GM21529 (cell line): ENCODE results near the gene RAP1GAP.

Experiments used
- ATAC-seq: cut with Tn5 transposase; IDR thresholded peaks from one replicate; pipeline ENCODE4 v1.9.1; 2021; ENCODE audit not compliant: unreplicated experiment

The RAP1GAP gene

GRCh38 chr1:21630571-21631343, 38.4 kb downstream of the RAP1GAP start:
- no peak for ATAC-seq

- no peak for ATAC-seq
Measured at GRCh38 chr1:21629971-21630370, 39.2 kb downstream of the RAP1GAP start.

DNA sequence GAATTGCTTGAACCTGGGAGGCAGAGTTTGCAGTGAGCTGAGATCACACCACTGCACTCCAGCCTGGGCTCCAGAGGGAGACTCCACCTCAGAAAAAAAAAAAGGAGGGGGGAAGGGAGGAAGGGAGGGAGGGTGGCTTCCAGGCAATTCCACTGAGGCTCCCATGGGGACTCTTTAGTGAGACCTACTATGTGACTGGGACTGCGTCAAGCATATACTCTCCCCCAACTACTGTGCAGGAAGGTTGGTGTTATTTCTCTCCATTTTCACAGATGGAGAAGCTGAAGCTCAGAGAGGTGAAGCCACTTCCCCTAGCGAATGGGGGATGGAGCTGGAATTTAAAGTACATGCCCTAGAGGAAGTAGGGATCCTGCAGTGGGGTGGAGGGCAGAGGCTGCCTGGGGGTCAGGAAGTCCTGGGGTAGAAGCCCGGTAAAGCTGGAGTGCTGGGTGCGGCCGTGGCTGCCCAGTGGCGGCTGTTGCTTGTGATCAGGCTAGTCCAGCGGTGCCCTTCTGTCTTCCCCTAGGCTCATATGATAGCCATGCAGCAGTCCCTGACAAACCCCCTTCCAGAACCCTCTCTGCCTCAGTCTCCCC, 40.3 kb downstream of the RAP1GAP start:
- ATAC-seq = no peak

GRCh38 chr1:21626921-21627339, 42.2 kb downstream of the RAP1GAP start:
- no peak for ATAC-seq

- no peak for ATAC-seq
Measured at GRCh38 chr1:21625390-21626190, 43.6 kb downstream of the RAP1GAP start.

DNA sequence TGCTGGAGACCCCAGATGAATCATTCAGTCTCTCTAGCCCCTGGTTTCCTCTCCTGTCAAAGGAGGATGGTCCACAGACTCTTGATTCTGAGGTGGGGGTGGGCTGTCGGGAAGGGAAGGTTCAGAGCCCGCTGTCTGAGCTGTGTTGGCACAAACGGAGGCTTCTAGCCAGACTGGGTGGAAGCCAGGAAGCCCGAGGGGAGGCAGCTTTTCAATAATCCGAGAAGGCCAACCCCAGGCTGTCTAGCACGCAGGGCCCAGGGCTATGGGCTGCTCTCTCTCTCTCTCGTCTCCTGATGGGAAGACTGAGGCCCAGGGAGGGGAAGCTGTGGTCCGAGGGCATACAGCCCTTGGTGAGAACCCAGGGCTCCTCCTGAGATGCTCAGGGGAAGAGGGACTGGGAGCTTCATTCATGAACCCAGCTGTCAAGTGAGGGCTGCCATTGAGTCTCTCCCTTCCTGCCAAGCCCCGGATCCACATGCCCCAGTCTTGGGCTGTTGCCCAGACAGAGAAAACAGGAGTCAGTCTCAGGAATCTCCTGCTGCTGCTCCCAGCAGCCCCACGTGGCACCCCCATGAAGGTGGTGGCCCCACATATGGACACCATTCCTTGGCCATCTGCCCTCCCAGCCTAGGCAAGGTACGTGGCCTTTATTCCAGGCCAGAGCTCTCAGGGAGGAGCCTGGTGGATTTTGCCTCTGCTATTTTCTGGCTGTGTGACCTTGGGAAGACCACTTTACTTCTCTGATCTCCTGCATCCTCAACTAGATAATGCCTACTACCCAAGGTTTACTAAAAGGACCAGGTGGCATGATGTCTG, 44.4 kb downstream of the RAP1GAP start:
- no peak for ATAC-seq

DNA sequence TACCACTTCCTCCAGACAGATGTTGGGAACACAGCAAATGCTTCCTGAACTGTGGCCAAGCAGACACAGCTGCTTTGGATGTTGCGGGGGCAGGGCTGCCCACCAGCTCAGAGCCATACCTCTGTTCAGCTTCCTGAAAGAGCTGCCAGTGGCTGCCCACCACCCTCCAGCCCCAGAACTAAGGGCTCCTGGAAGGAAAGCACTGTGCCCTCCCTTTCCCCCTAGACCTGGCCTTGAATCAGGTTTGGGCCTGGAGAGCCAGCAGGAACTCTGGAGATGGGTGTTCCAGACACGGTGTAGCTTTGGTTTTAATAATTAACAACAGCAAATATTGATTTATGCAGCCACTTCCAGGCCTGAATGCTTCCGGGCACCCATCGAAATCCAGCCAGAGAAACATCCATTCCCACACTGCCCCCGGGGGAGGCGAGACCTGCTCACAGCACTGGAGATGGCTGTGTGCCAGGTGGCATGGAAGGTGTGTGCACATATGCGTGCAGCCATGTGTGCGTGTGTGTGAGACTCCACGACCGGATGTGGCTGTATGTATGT, 45.7 kb downstream of the RAP1GAP start:
- no peak for ATAC-seq

GRCh38 chr1:21622466-21623315, 46.5 kb downstream of the RAP1GAP start:
- ATAC-seq = no peak

DNA sequence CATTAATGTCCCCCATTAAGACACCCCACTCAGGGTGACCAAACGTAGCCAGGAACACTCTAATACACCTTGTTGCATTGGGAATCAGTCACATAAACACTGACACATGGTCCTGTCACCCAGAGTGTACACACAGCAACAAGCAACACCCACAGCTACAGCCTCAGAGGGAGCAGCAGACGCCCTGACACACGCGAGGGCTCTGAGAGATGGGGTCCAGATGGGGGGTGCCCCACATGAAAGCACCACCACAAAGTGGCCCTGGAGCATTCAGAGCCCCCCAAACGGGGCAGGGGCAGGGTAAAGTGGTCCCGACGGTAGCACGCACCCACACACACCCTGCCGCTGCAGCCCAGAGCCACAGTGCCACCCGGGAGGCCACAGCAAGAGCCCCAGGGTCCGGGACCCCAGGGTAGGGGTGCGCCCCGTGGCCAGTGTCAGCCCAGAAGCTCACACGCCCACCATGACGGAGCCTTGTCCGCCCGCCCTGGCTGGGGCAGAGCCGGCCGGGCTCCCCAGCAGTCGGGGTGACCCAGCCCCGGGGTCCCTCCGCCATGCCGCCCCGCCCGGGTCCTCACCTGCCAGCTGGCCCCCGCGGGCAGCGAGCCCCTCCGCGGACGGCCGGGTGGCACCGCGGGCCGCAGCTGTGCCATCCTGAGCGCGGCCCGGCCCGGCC, 47.3 kb downstream of the RAP1GAP start:
- ATAC-seq = no peak

GRCh38 chr1:21621051-21621450, 48.1 kb downstream of the RAP1GAP start:
- no peak for ATAC-seq

- ATAC-seq = no peak
Measured at GRCh38 chr1:21620496-21620895, 48.7 kb downstream of the RAP1GAP start.

- ATAC-seq = no peak
Measured at GRCh38 chr1:21620011-21620410, 49.1 kb downstream of the RAP1GAP start.

DNA sequence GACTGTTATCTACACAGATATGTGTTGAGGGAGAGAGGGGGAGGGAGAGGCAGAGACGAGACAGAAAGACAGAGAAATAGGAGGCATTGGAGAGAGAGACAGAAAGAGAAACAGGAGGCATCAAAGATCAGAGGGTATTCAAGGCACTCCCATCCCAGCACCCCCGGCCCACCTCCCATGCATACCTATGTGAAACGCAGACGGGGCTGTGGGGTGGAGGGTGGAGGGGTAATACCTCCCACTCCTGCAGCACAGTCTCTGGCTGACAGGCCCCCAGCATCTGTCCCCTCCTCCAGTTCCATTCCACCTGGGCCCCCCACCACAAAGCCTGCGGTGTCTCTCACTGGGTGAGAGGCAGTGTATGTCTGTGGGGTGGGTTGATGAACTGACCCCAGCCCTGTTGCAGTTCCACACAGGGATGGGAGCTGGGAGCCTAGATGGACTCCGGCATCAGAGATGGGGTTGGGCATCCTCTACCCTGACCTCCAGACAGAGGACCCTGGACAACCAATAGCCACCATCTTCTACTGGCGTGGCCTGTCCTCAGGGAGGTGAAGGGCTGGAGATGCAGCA, 49.7 kb downstream of the RAP1GAP start:
- no peak for ATAC-seq

GRCh38 chr1:21618561-21619374, 50.4 kb downstream of the RAP1GAP start:
- no peak for ATAC-seq

DNA sequence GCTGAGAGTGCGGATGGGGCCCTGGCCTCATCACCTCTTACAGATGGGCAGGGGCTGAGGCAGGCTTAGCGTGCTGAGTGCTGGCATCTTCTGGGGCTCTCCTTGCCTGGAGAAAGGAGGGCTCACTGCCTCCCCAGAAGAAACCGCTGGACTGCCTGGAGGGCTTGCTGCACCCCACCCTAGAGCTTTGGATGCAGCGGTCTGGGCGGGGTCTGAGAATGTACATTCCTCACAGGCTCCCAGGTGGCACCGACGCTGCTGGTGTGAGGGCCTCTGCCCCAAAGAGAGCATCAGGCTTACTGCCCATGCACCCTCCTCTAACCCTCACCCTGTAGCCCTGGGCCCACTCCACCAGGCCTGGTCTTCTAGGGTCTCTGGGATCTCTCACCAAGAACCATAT, 51.1 kb downstream of the RAP1GAP start:
- no peak for ATAC-seq

DNA sequence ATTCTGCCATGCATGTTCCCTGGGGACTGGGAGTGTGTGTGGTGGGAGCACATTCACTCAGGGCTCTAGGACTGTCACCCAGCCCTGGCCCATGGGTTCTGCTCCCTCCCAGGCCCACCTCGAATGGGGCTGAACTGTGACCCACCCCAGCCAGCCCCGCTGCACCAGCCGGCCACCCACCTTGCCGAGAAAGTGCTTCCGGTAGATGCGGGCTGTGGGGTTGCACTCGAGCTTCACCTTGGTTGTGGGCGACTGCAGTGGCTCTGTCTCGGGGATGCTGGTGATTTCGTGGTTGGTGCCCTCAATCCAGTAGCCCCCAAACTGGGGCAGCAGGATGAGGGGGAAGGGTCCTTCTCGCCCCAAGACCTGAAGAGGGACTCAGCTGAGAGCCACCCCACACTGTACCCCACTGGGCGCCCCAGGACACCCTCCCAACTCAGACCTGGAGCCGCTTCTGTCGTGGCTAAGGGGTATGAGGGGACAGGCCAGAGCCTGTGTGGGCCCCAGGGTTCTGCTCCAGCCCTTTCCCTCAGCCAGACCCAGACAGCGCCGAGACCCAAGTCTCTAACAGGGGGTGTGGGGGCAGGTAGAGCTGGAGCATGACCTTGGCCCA, 51.9 kb downstream of the RAP1GAP start:
- no peak for ATAC-seq

DNA sequence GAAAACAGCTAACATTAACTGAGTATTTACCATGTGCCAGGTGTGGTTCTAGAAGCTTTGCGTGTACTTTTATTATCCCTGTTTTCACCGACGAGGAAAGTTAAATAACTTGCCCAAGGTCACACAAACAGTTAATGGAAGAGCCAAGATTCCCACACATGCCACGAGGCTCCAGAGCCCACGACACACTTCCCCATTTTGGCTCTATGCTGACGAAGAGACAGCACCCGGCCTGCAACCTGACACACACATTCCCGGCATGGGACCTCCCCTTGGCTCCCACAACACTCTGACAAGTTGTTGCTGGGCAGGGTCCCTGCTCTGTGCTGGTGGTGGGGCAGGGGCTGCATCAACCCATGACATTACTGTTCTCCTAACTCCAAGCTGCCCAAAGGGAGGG, 52.8 kb downstream of the RAP1GAP start:
- ATAC-seq = no peak
